Caco-2 (cell line): ENCODE results near the gene SFXN1. TPM values are rescaled to one million over a fixed set of nuclear protein-coding genes. Genes with fewer than 3 reads are reported as not detected.

Source experiments
- BruUV-seq: library from RNA; stranded (reverse); fragments of 400-500 nt; replicated peaks from 2 replicates; lab custom pipeline; 2021; lab: Mats Ljungman, UMichigan
- CTCF ChIA-PET: fragments of 300-600 bp; sonication (Branson Sonifier 250); formaldehyde crosslinking; loops from one replicate; lab custom pipeline; 2022; ENCODE audit warnings: antibody characterized with exemption; lab: Charles Lee
- POLR2A ChIA-PET: fragments of 300-600 bp; sonication (Branson Sonifier 250); formaldehyde crosslinking; loops from one replicate; lab custom pipeline; 2022; ENCODE audit warnings: antibody characterized with exemption; lab: Charles Lee
- DNase-seq, 2 experiments: peaks; one replicate each; pipeline versions ENCODE4 v3.0.0 to v3.0.0-alpha.2; 2020 to 2022
- H3K27me3 ChIP-seq: replicated peaks from 2 replicates; pipeline ENCODE4 v1.6.0; 2011; ENCODE audit warnings: low read length; ENCODE audit not compliant: control insufficient read depth, insufficient read depth
- H3K36me3 ChIP-seq: 2 replicates; pipeline ENCODE4 v1.5.1; 2011; ENCODE audit warnings: low read length; ENCODE audit not compliant: control insufficient read depth, insufficient read depth
- H3K4me1 ChIP-seq: fragments of 250-450 bp; sonication (Bioruptor Pico); 2 replicates; pipeline ENCODE4 v1.5.1; 2020; ENCODE audit warnings: mild to moderate bottlenecking
- H3K4me3 ChIP-seq: 2 replicates; pipeline ENCODE4 v1.5.1; 2011; ENCODE audit warnings: low read depth, mild to moderate bottlenecking, control low read depth, low read length
- H3K9me3 ChIP-seq: fragments of 250-450 bp; sonication (Bioruptor Pico); 2 replicates; pipeline ENCODE4 v1.5.1; 2020; ENCODE audit warnings: mild to moderate bottlenecking, moderate library complexity
- H3K27ac Mint-ChIP-seq: one replicate; pipeline ENCODE4 v1.8.0; 2022; ENCODE audit warnings: mixed read lengths; ENCODE audit not compliant: unreplicated experiment
- H3K27me3 Mint-ChIP-seq: one replicate; pipeline ENCODE4 v1.8.0; 2022; ENCODE audit warnings: mixed read lengths; ENCODE audit not compliant: insufficient read depth, unreplicated experiment
- H3K36me3 Mint-ChIP-seq: one replicate; pipeline ENCODE4 v1.8.0; 2022; ENCODE audit warnings: mild to moderate bottlenecking, mixed read lengths; ENCODE audit not compliant: insufficient read depth, unreplicated experiment
- H3K4me1 Mint-ChIP-seq: one replicate; pipeline ENCODE4 v1.8.0; 2022; ENCODE audit warnings: low read depth, mixed read lengths; ENCODE audit not compliant: unreplicated experiment
- H3K4me3 Mint-ChIP-seq: one replicate; pipeline ENCODE4 v1.8.0; 2022; ENCODE audit warnings: mild to moderate bottlenecking, moderate library complexity, mixed read lengths; ENCODE audit not compliant: unreplicated experiment
- H3K9me3 Mint-ChIP-seq: one replicate; pipeline ENCODE4 v1.8.0; 2022; ENCODE audit warnings: mixed read lengths; ENCODE audit not compliant: unreplicated experiment
- CTCF ChIP-seq, 2 experiments: fragments of 200-600 bp in 1 of 2; IDR thresholded peaks; 1 replicate in 1 of 2; 2 replicates in 1 of 2; pipeline versions ENCODE4 v1.5.1 to v1.8.0; 2011 to 2022; ENCODE audit warnings: antibody characterized with exemption in 1 of 2, control low read depth in 1 of 2, inconsistent platforms in 1 of 2, low read depth in 1 of 2, low read length in 1 of 2, mild to moderate bottlenecking in 1 of 2, moderate library complexity in 1 of 2; ENCODE audit not compliant: insufficient read depth in 1 of 2, severe bottlenecking in 1 of 2, unreplicated experiment in 1 of 2
- intact Hi-C: fragments of 100-400 bp; cut with micrococcal nuclease; formaldehyde crosslinking; loops from one replicate; pipeline ENCODE4 v1.10.0; 2022; ENCODE audit not compliant: unreplicated experiment
- total RNA-seq: library from RNA; stranded (reverse); gene quantifications from 2 replicates; pipeline ENCODE4 v1.2.3, GENCODE V29; 2022

SFXN1 gene
- total RNA-seq, 1 experiment from 2014 or later, result 104 TPM

DNA sequence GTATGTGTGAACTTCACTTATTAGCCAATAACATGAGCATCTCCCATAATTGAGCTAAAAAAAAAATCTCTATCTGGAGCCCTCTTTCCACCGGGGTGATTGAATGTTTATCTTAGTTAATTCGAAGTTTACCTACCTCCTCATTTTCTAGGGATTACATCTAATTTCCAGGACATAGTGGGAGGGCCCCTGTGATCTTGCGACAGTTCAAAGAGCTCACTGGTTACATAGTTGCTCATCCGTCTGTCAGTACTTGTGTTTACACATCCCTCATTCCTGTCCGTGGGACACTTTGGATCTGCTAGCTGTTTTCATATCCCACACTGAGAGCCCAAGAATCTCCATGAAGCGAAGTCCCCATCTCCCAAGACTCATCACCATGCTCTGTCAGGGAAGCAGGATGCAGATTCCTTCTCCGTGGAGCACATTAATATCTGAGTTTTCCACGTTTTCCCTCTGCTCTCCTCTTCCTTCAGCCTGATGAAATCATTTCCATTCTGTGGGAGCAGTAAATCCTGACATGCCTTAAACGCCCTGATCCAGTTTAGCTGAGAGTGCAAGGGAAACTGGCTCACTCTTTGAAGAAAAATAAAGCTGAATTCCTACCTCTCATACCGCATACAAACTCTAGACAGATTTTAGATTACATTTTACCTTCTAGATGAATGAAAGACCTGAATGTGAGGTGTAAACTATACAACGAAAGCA, 10.2 kb upstream of the SFXN1 start:
- H3K27ac Mint-ChIP-seq, result no peak overlapping the region
- H3K4me3 ChIP-seq, result no peak overlapping the region
- no peaks in the 10 kb centered on the region for H3K27me3 Mint-ChIP-seq
- H3K4me3 Mint-ChIP-seq, result peak overlapping the region; percentile 8
- H3K36me3 Mint-ChIP-seq, result no peaks in the 10 kb centered on the region
- DNase-seq, result no peak
- peaks cover 24% of the 10 kb centered on the region for H3K4me1 Mint-ChIP-seq
- H3K4me1 ChIP-seq, result peaks cover 22% of the 10 kb centered on the region
- no peaks in the 10 kb centered on the region for H3K9me3 ChIP-seq
- H3K36me3 ChIP-seq, result no peaks in the 10 kb centered on the region
- POLR2A ChIA-PET, result no interaction called here
- H3K9me3 Mint-ChIP-seq, result no peaks in the 10 kb centered on the region
- no peak for TF ChIP-seq CTCF (IDR thresholded peaks at IDR 0.05; ENCODE audit: insufficient read depth in 1 of 2, low read depth in 1 of 2, low read length in 1 of 2, severe bottlenecking in 1 of 2, unreplicated experiment in 1 of 2)
- no TSS peak for BruUV-seq
- intact Hi-C loops, result loop anchor here (10.0 kb wide), 1 partner anchor 123 kb away; no protein-coding TSS in a partner anchor
- CTCF ChIA-PET, result no interaction called here
- H3K27me3 ChIP-seq, result no peaks in the 10 kb centered on the region

DNA sequence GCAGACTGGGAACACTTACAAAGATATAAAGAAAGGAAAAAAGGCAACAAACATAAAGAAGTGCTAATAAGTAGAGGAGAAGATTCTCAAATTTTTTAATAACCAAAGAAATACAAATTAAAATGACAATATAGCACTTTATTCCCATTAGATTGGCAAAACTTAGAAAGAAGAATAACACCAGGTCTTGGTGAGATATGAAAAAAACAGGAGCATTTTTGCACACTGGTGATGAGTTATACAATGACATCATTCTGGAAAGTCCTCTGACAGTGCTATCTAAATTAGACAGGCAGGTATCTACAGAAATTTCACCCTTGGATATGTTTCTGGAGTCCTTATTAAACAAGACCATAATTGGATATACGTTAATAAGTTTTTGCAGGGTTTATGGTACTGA, 9.5 kb upstream of the SFXN1 start:
- H3K27me3 ChIP-seq, result no peaks in the 10 kb centered on the region
- H3K4me1 ChIP-seq, result peaks cover 22% of the 10 kb centered on the region
- CTCF ChIA-PET, result no interaction called here
- H3K36me3 Mint-ChIP-seq, result no peaks in the 10 kb centered on the region
- H3K27me3 Mint-ChIP-seq, result no peaks in the 10 kb centered on the region
- POLR2A ChIA-PET, result no interaction called here
- no peaks in the 10 kb centered on the region for H3K36me3 ChIP-seq
- H3K4me1 Mint-ChIP-seq, result peaks cover 24% of the 10 kb centered on the region
- H3K27ac Mint-ChIP-seq, result no peak overlapping the region
- H3K4me3 ChIP-seq, result no peak overlapping the region
- H3K9me3 ChIP-seq, result no peaks in the 10 kb centered on the region
- intact Hi-C loops, result loop anchor here (10.0 kb wide), 1 partner anchor 124 kb away; no protein-coding TSS in a partner anchor
- DNase-seq, result no peak
- BruUV-seq, result no TSS peak
- no peaks in the 10 kb centered on the region for H3K9me3 Mint-ChIP-seq
- no peak for TF ChIP-seq CTCF (IDR thresholded peaks at IDR 0.05; ENCODE audit: insufficient read depth in 1 of 2, low read depth in 1 of 2, low read length in 1 of 2, severe bottlenecking in 1 of 2, unreplicated experiment in 1 of 2)
- no peak overlapping the region for H3K4me3 Mint-ChIP-seq

DNA sequence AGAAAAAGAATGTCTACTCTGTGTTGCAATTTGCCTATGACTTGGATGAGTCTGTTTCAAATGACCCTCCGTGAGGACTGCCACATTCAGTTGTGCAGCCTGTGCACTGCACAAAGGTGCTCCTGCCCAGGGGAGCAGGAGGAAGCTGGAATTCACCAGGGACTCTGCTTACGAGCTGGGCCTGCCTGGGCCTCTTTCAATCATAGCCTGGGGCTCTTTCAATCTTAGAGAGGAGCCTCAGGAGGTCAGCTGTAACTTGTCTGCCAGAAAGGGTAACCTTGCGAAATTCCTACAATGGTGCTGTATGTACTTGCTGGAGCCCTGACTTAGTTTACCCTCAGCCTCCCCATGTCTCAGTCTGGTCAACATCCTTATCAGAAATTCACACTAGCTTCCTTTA, 8.4 kb upstream of the SFXN1 start:
- DNase-seq, result no peak
- no TSS peak for BruUV-seq
- Mint-ChIP-seq H3K4me1 (peaks cover 17% of the 10 kb centered on the region), H3K36me3 (no peaks in the 10 kb centered on the region), H3K27me3 (no peaks in the 10 kb centered on the region), H3K27ac (no peak overlapping the region), H3K4me3 (no peak overlapping the region), H3K9me3 (no peaks in the 10 kb centered on the region)
- TF ChIP-seq CTCF (IDR thresholded peaks at IDR 0.05; ENCODE audit: insufficient read depth in 1 of 2, low read depth in 1 of 2, low read length in 1 of 2, severe bottlenecking in 1 of 2, unreplicated experiment in 1 of 2), result no peak
- H3K4me3 ChIP-seq, result no peak overlapping the region
- ChIA-PET CTCF (interaction anchor here (0.6 kb wide), 1 partner anchor 92 kb away, joined by 3 read pairs; no protein-coding TSS in a partner anchor), POLR2A (interaction anchor here (1.1 kb wide), 1 partner anchor 8 kb away, joined by 4 read pairs; the partner anchor contains the start of gene SFXN1)
- intact Hi-C loops, result loop anchor here (10.0 kb wide), 1 partner anchor 125 kb away; no protein-coding TSS in a partner anchor
- H3K27me3 ChIP-seq, result no peaks in the 10 kb centered on the region
- no peaks in the 10 kb centered on the region for H3K36me3 ChIP-seq
- H3K9me3 ChIP-seq, result no peaks in the 10 kb centered on the region
- H3K4me1 ChIP-seq, result peaks cover 19% of the 10 kb centered on the region
